Stimulated activated CD8-positive, alpha-beta memory T cell treated with anti-CD3 and anti-CD28 coated beads, Interleukin-7, amount 100 ng/mL, for 4 hours (primary cell): ENCODE measurements around the gene TMEM165.
"Not testable (repeated sequence)": the region's sequence is repeated elsewhere in the genome, so short reads cannot be mapped to it uniquely, and the experiment has no call there.

ENCODE experiments used
- DNase-seq, 2 donors: peaks; one replicate each; pipeline ENCODE4 v3.0.0-alpha.2; 2020; ENCODE audit warnings: low read depth in 2 of 2

The TMEM165 gene, protein sequence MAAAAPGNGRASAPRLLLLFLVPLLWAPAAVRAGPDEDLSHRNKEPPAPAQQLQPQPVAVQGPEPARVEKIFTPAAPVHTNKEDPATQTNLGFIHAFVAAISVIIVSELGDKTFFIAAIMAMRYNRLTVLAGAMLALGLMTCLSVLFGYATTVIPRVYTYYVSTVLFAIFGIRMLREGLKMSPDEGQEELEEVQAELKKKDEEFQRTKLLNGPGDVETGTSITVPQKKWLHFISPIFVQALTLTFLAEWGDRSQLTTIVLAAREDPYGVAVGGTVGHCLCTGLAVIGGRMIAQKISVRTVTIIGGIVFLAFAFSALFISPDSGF

GRCh38 chr4:55395529-55396307 lies at the start of gene TMEM165:
Gene TMEM165, plus strand, starts transcription at chr4:55395957. Its CDS starts 233 bp downstream, at chr4:55396190.
- DNase-seq: peak; percentile 74 to 87

DNA sequence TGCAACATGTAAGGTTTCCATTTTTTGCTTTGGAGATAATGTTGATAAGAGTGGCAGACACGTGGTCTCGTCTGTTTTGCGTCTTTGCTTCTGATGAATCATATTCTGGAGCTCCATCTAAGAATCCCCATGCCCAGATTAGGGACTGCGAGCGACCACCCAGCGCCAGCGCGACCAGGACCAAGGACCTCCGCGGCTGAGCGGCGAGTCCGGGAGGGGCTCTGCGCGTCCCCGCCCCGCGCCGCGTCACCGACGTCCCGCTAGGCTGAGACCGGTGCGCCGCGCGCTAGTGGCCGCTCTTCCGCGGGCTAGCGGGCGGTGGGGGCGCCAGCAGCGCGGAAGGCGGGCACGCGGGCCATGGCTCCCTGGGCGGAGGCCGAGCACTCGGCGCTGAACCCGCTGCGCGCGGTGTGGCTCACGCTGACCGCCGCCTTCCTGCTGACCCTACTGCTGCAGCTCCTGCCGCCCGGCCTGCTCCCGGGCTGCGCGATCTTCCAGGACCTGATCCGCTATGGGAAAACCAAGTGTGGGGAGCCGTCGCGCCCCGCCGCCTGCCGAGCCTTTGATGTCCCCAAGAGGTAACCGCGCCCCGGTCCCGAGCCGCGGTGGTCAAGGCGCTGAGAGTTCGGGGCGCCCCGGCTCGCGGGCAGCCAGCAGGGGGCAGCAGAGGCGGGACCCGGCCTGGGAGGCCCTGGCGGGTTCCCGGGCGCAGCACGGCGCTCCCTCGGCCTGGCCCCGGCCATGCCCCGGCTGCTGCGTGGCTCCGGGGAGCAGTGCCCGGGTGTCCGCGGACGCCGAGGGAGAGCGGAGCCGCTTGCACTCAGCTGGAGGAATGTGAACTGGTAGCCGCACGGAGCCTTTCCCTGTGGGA lies 49.5 kb upstream of the TMEM165 start, which contains the start of gene SRD5A3:
Gene SRD5A3, plus strand, starts transcription at position 263 of the 871 bp plus-strand sequence. Its CDS starts 95 bp downstream, at position 358.
- DNase-seq: peak; percentile 37 to 74

DNA sequence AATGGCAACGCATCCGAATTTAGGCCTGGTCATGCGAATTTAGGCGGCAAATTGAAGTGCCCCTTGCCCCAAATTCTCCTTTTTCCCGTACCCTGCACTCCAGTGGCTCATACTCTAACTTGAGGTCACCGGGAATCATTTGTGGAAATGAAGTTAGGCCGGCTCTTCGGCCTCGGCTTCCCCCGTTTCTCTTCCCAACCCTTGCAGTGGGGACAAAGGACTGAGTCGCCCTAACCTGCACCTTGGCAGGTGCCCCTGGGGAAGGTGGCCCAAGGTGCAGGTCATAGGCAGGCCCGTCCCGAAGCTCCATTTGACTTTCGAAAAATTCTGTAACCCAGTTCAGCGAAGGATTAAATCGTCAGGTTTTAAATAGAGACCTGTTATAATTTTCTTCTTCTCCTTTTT lies 48.9 kb upstream of the TMEM165 start:
- no peak for DNase-seq

DNA sequence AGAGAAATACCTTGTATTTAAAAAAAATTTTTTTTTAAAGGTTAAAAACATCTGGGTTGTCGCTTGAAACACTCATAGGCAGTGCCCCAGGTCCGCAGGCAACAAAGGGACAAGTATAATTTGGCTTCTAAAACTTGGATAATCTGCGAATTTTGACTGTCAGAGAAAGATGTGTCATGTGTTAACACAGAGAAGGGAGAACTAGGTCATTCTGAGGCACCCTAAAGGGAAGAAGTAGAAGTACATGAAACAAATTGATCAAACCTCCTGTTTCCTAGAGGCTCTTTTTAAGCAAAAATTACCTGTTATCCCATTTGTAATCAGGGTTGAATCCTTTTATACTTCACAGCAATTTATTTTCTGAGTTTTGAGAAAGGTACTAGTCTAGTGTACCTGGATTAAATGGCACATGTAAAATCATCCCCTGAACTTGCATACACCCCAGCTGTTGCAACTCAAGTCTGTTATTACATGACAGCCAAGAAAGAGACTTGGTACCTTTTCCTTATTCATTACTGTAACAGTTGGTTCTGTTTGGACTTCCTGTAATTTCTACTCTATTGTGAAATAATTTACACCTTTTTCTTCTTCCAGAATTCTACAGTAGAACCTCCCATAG lies 48.0 kb upstream of the TMEM165 start:
- DNase-seq: no peak

- DNase-seq: no peak
Observed at GRCh38 chr4:55348466-55348865, 47.3 kb upstream of the TMEM165 start.

DNA sequence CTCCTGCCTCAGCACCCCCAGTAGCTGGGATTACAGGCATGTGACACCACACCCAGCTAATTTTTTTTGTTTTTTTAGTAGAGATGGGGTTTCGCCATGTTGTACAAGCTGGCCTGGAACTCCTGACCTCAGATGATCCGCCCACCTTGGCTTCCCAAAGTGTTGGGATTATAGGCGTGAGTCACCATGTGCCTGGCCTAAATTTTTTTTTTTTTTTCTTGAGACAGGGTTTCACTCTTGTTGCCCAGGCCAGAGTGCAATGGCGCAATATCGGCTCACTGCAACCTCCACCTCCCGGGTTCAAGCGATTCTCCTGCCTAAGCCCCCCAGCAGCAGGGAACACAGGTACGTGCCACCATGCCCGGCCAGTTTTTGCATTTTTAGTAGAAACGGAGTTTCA lies 44.9 kb upstream of the TMEM165 start:
- DNase-seq: not testable (repeated sequence)

GRCh38 chr4:55351824-55352223 lies 43.9 kb upstream of the TMEM165 start:
- DNase-seq: no peak

- DNase-seq: no peak
Observed at GRCh38 chr4:55352726-55353125, 43.0 kb upstream of the TMEM165 start.

- not testable (repeated sequence) for DNase-seq
Observed at GRCh38 chr4:55353228-55353747, 42.5 kb upstream of the TMEM165 start.

- no peak for DNase-seq
Observed at GRCh38 chr4:55354648-55355047, 41.1 kb upstream of the TMEM165 start.

DNA sequence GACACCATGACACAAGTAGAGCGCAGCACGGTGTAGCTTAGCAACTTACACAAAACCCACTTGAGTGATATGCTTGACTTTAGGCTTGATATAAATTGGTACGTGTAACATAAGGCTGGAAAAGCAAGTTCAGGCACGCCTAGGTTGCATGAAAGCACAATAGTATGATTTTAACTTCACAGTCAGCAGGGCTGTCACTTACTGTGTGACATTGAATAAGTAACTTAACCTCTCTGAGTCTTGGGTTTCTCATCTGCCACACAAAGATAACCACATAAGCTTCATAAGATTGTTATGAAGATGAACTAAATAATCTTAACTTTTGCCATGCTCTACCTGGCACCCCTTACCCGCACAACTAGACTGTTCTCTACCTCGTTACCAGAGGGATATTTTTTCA lies 40.2 kb upstream of the TMEM165 start:
- DNase-seq: no peak

DNA sequence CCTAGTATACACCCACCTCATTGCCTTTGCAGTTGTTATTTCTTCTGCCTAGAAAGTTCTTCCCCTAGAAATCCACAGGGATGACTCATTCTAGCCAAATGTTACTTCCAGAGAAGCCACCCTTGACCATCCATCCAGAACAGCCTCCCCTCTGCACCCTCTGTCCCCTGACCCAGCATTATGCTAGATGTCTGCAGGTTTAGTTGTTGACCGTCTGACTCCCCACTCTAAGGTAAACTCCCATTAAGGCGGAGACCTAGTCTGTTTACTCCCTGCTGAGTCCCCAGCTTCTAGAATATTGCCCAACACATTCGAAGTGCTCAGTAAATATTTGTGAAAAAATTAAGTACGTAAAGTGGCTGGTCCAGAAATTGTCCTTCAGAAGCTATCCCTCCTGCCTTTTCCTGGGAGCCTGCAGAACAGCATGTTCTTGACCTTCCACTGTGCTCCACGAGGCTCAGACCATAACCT lies 38.7 kb upstream of the TMEM165 start:
- DNase-seq: no peak

GRCh38 chr4:55358246-55358645 lies 37.5 kb upstream of the TMEM165 start:
- no peak for DNase-seq

DNA sequence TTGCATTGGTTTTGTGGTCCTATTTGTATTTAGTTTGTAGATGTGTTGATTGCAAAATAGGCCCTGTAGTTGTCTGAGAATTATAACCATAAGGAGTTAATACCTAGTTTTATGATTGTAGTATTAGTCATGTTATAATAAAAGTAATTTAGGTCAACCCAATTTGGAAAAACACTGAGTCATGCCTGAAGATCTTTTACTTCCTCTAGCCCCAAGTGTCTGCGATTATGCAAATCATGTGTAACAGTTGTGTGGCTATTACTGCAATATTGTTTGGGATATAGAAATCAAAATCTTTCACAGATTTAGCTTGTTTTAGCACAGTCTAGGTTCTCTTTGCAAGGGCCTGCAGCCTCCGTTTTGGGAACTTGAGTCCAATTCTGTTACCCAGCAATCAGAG lies 37.1 kb upstream of the TMEM165 start:
- no peak for DNase-seq

- no peak for DNase-seq
Observed at GRCh38 chr4:55359397-55359916, 36.3 kb upstream of the TMEM165 start.

GRCh38 chr4:55362938-55363337 lies 32.8 kb upstream of the TMEM165 start:
- not testable (repeated sequence) for DNase-seq

DNA sequence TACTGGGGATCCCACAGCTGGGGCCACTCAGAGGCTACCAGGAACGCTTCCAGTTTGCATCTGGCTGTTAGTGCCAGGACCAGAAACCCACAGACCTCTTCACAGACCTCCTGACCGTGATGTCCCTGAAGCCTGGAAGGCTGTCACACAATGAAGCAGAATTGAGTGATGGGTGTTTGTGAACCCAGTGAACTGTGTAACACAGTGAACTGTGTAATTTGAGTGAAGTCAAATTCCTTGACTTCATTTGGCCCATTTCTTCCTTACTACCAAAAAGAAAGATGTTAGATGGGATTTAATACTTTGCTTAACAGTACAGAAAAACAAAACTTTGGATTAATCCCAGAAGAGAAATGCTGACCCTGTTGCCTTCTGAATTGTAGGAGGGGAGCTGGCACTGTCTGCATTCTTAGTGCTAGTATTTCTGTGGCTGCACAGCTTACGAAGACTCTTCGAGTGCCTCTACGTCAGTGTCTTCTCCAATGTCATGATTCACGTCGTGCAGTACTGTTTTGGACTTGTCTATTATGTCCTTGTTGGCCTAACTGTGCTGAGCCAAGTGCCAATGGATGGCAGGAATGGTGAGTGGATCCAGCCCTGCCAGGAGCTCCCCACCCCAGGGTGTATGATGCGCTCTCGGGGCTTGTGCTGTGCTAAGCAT lies 31.9 kb upstream of the TMEM165 start:
- DNase-seq: no peak

- no peak for DNase-seq
Observed at GRCh38 chr4:55364691-55365344, 30.9 kb upstream of the TMEM165 start.

GRCh38 chr4:55365345-55365728 lies 30.4 kb upstream of the TMEM165 start:
- DNase-seq: no peak

DNA sequence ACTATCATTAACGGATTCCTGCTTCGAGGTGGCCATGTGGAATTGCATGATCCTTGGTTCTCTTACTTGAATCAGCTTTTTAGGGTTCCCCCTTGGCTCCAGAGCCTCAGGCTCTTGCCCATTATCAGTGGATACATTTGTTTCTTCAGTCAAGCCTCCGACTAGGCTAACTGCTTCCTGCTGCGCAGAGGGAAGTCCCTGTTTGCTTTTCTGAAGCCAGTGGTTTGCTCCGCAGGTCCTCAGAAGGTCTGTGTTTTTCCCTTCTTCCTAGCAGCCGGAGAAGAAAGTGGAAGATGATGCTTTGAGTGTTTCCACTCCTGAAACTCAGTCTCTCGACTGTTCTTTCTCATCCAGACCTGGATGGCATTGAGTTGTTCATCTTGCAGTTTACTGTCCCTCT lies 29.1 kb upstream of the TMEM165 start:
- DNase-seq: no peak
